H9 (cell line): ENCODE data around the gene ARMH3. TPM values are rescaled to one million over a fixed set of nuclear protein-coding genes. Genes with fewer than 3 reads are reported as not detected.

Source experiments
- DNase-seq: peaks from one replicate; pipeline ENCODE4 v3.0.0-alpha.2; 2017
- H2AFZ ChIP-seq: one replicate; pipeline ENCODE4 v1.6.1; 2013; ENCODE audit warnings: mild to moderate bottlenecking, low read length, control low read depth, moderate library complexity
- H2AK5ac ChIP-seq: 2 replicates; pipeline ENCODE4 v1.6.1; 2013; ENCODE audit warnings: low read length, control low read depth, mixed read lengths; ENCODE audit not compliant: insufficient read length
- H2BK120ac ChIP-seq: one replicate; pipeline ENCODE4 v1.6.1; 2013; ENCODE audit warnings: low read depth, mild to moderate bottlenecking, low read length, control low read depth, inconsistent platforms; ENCODE audit not compliant: poor library complexity, severe bottlenecking
- H2BK12ac ChIP-seq: 2 replicates; pipeline ENCODE4 v1.6.1; 2013; ENCODE audit warnings: low read length, control low read depth, mixed read lengths, low read depth; ENCODE audit not compliant: insufficient read length
- H2BK15ac ChIP-seq: 2 replicates; pipeline ENCODE4 v1.6.1; 2013; ENCODE audit warnings: low read depth, low read length, control low read depth
- H2BK20ac ChIP-seq: one replicate; pipeline ENCODE4 v1.6.1; 2013; ENCODE audit warnings: low read depth, mild to moderate bottlenecking, low read length, control low read depth, inconsistent platforms; ENCODE audit not compliant: poor library complexity, severe bottlenecking
- H2BK5ac ChIP-seq: 2 replicates; pipeline ENCODE4 v1.6.1; 2013; ENCODE audit warnings: low read length, control low read depth, mixed read lengths; ENCODE audit not compliant: insufficient read length
- H3K14ac ChIP-seq: 2 replicates; pipeline ENCODE4 v1.6.1; 2013; ENCODE audit warnings: low read length, control low read depth; ENCODE audit not compliant: insufficient read depth
- H3K18ac ChIP-seq: 2 replicates; pipeline ENCODE4 v1.6.1; 2013; ENCODE audit warnings: low read depth, mild to moderate bottlenecking, mixed read lengths, low read length, control low read depth; ENCODE audit not compliant: insufficient read length
- H3K23ac ChIP-seq: 2 replicates; pipeline ENCODE4 v1.6.1; 2013; ENCODE audit warnings: low read length, control low read depth, mixed read lengths, low read depth; ENCODE audit not compliant: insufficient read length
- H3K23me2 ChIP-seq: 2 replicates; pipeline ENCODE4 v1.6.1; 2013; ENCODE audit warnings: low read depth, mild to moderate bottlenecking, mixed read lengths, low read length, control low read depth; ENCODE audit not compliant: insufficient read length, poor library complexity, severe bottlenecking
- H3K27ac ChIP-seq: 2 replicates; pipeline ENCODE4 v1.5.1; 2013; ENCODE audit warnings: low read length, control low read depth, mixed read lengths, low read depth; ENCODE audit not compliant: insufficient read length
- H3K27me3 ChIP-seq: 2 replicates; pipeline ENCODE4 v1.6.1; 2013; ENCODE audit warnings: low read length, control low read depth, inconsistent platforms; ENCODE audit not compliant: insufficient read depth
- H3K4ac ChIP-seq: 2 replicates; pipeline ENCODE4 v1.6.1; 2013; ENCODE audit warnings: low read depth, mild to moderate bottlenecking, control low read depth, inconsistent platforms, low read length, moderate library complexity
- H3K4me1 ChIP-seq: 2 replicates; pipeline ENCODE4 v1.6.1; 2013; ENCODE audit warnings: low read length, control low read depth, inconsistent platforms; ENCODE audit not compliant: insufficient read depth
- H3K4me2 ChIP-seq: 2 replicates; pipeline ENCODE4 v1.6.1; 2013; ENCODE audit warnings: low read length, control low read depth, mixed read lengths; ENCODE audit not compliant: insufficient read length, insufficient read depth
- H3K56ac ChIP-seq: 2 replicates; pipeline ENCODE4 v1.6.1; 2013; ENCODE audit warnings: low read depth, mild to moderate bottlenecking, mixed read lengths, low read length, control low read depth; ENCODE audit not compliant: insufficient read length
- H3K79me1 ChIP-seq: 2 replicates; pipeline ENCODE4 v1.6.1; 2013; ENCODE audit warnings: low read depth, mild to moderate bottlenecking, moderate library complexity, low read length, control low read depth, inconsistent platforms; ENCODE audit not compliant: insufficient read depth, poor library complexity, severe bottlenecking
- H3K79me2 ChIP-seq: 2 replicates; pipeline ENCODE4 v1.6.1; 2013; ENCODE audit warnings: low read length, control low read depth, inconsistent platforms; ENCODE audit not compliant: insufficient read depth
- H3K9ac ChIP-seq: 2 replicates; pipeline ENCODE4 v1.6.1; 2013; ENCODE audit warnings: low read length, control low read depth, mixed read lengths; ENCODE audit not compliant: insufficient read length; ENCODE audit errors: extremely low read depth
- H3K9me3 ChIP-seq: one replicate; pipeline ENCODE4 v1.6.1; 2013; ENCODE audit warnings: low read depth, low read length, inconsistent platforms; ENCODE audit not compliant: control insufficient read depth
- H3T11ph ChIP-seq: one replicate; pipeline ENCODE4 v1.6.1; 2013; ENCODE audit warnings: mild to moderate bottlenecking, low read length, control low read depth, inconsistent platforms
- H4K20me1 ChIP-seq: one replicate; pipeline ENCODE4 v1.6.1; 2013; ENCODE audit not compliant: control insufficient read depth, insufficient read length, insufficient read depth
- H4K5ac ChIP-seq: 2 replicates; pipeline ENCODE4 v1.6.1; 2013; ENCODE audit warnings: low read depth, mild to moderate bottlenecking, mixed read lengths, low read length, control low read depth; ENCODE audit not compliant: insufficient read length
- H4K8ac ChIP-seq: replicated peaks from 2 replicates; pipeline ENCODE4 v1.6.1; 2013; ENCODE audit warnings: low read length, control low read depth, mixed read lengths, low read depth; ENCODE audit not compliant: insufficient read length
- H4K91ac ChIP-seq: 2 replicates; pipeline ENCODE4 v1.6.1; 2013; ENCODE audit warnings: low read depth, mild to moderate bottlenecking, moderate library complexity, mixed read lengths, low read length, control low read depth; ENCODE audit not compliant: insufficient read length
- H3K27ac Mint-ChIP-seq, 3 experiments: 2 replicates in 2 of 3; 3 replicates in 1 of 3; pipeline ENCODE4 v1.8.0; 2020 to 2021; ENCODE audit warnings: mixed read lengths in 3 of 3, mild to moderate bottlenecking in 1 of 3, moderate library complexity in 1 of 3
- H3K27me3 Mint-ChIP-seq: 2 replicates; pipeline ENCODE4 v1.8.0; 2021; ENCODE audit warnings: low read depth, mild to moderate bottlenecking, moderate library complexity, mixed read lengths
- H3K36me3 Mint-ChIP-seq, 3 experiments: 2 replicates in 2 of 3; 3 replicates in 1 of 3; pipeline ENCODE4 v1.8.0; 2020 to 2021; ENCODE audit warnings: low read depth in 3 of 3, mixed read lengths in 3 of 3; ENCODE audit not compliant: insufficient read depth in 1 of 3
- H3K4me1 Mint-ChIP-seq, 2 experiments: 2 replicates each; pipeline ENCODE4 v1.8.0; 2020; ENCODE audit warnings: mixed read lengths in 2 of 2
- H3K4me3 Mint-ChIP-seq, 2 experiments: 2 replicates in 1 of 2; 3 replicates in 1 of 2; pipeline ENCODE4 v1.8.0; 2020 to 2021; ENCODE audit warnings: mild to moderate bottlenecking in 2 of 2, mixed read lengths in 2 of 2, moderate library complexity in 1 of 2
- H3K9me3 Mint-ChIP-seq, 2 experiments: 2 replicates in 1 of 2; 3 replicates in 1 of 2; pipeline ENCODE4 v1.8.0; 2020; ENCODE audit warnings: mild to moderate bottlenecking in 2 of 2, mixed read lengths in 2 of 2, moderate library complexity in 1 of 2
- WGBS: extraction: QIAGEN DNeasy Blood & Tissue Kit; methylation state at CpG from one replicate; pipeline ENCODE4 v1.1.7; 2013; ENCODE audit warnings: missing lambda C conversion rate, low lambda C conversion rate, mixed read lengths; ENCODE audit not compliant: insufficient read length; ENCODE audit errors: extremely low coverage; 5-methylcytosine and 5-hydroxymethylcytosine counted together
- total RNA-seq: library from RNA; stranded (reverse); gene quantifications from 2 replicates; pipeline ENCODE4 v1.2.1, GENCODE V29; 2021
- TF ChIP-seq, protein P1 (sequence below): fragments of 200-600 bp; sonication (generic); conservative IDR thresholded peaks from 3 replicates; pipeline ENCODE4 v1.8.0; 2021; ENCODE audit warnings: antibody characterized with exemption, mild to moderate bottlenecking

ARMH3 gene
- total RNA-seq, 1 experiment from 2014 or later = 20.4 TPM

- Histone ChIP-seq H3K9ac (no peak overlapping the region), H2AFZ (no peak overlapping the region), H2BK12ac (no peak overlapping the region), H3K9me3 (no peaks in the 10 kb centered on the region), H3K79me2 (no peaks in the 10 kb centered on the region), H4K8ac (no peak overlapping the region), H3K4me2 (no peak overlapping the region), H3K27me3 (no peaks in the 10 kb centered on the region), H2BK15ac (no peak overlapping the region), H3K23ac (no peak overlapping the region), H3K27ac (no peak overlapping the region), H3K4me1 (no peaks in the 10 kb centered on the region), H2AK5ac (no peak overlapping the region), H3K18ac (no peak overlapping the region), H3K79me1 (no peaks in the 10 kb centered on the region), H3K4ac (no peak overlapping the region), H4K91ac (no peak overlapping the region), H3T11ph (no peak overlapping the region), H2BK20ac (no peak overlapping the region), H4K5ac (no peak overlapping the region), H4K20me1 (no peaks in the 10 kb centered on the region), H3K23me2 (no peaks in the 10 kb centered on the region), H3K14ac (no peak overlapping the region), H2BK5ac (no peak overlapping the region), H3K56ac (no peak overlapping the region), H2BK120ac (no peak overlapping the region)
- peaks cover 2 to 5% of the 10 kb centered on the region in 2 experiments; a peak in 1 of 4 replicates for H3K4me1 Mint-ChIP-seq
- H3K36me3 Mint-ChIP-seq = peaks cover 2 to 11% (median 4%) of the 10 kb centered on the region in 3 experiments; a peak in 5 of 7 replicates
- H3K4me3 Mint-ChIP-seq = no peak overlapping the region
- H3K27me3 Mint-ChIP-seq = no peaks in the 10 kb centered on the region
- TF ChIP-seq, protein P1, sequence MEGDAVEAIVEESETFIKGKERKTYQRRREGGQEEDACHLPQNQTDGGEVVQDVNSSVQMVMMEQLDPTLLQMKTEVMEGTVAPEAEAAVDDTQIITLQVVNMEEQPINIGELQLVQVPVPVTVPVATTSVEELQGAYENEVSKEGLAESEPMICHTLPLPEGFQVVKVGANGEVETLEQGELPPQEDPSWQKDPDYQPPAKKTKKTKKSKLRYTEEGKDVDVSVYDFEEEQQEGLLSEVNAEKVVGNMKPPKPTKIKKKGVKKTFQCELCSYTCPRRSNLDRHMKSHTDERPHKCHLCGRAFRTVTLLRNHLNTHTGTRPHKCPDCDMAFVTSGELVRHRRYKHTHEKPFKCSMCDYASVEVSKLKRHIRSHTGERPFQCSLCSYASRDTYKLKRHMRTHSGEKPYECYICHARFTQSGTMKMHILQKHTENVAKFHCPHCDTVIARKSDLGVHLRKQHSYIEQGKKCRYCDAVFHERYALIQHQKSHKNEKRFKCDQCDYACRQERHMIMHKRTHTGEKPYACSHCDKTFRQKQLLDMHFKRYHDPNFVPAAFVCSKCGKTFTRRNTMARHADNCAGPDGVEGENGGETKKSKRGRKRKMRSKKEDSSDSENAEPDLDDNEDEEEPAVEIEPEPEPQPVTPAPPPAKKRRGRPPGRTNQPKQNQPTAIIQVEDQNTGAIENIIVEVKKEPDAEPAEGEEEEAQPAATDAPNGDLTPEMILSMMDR = no peak
- no peak overlapping the region for H3K27ac Mint-ChIP-seq
- 100% methylated on average over 1 of the region's 3 CpGs for WGBS
- no peak for DNase-seq
- peaks cover 0 to 3% of the 10 kb centered on the region in 2 experiments; a peak in 1 of 5 replicates for H3K9me3 Mint-ChIP-seq
These were observed 116.2 kb downstream of the ARMH3 start for GRCh38 chr10:101939729-101940128.
